ENCODE data around the gene CTCF. TPM values are rescaled to one million over a fixed set of nuclear protein-coding genes. Genes with fewer than 3 reads are reported as not detected.

Gene CTCF
- total RNA-seq, 1 experiment from 2014 or later = 30.3 TPM

GRCh38 chr16:67676516-67676915 lies 114.2 kb downstream of the CTCF start:
- no peaks in the 10 kb centered on the region for H3K79me2 ChIP-seq (ENCODE audit: low read length)
- H3K4me1 ChIP-seq (ENCODE audit: insufficient read depth, low read length) = peaks cover 5% of the 10 kb centered on the region
- H4K20me1 ChIP-seq (ENCODE audit: low read length) = no peaks in the 10 kb centered on the region
- no peak overlapping the region for H3K4me2 ChIP-seq (ENCODE audit: low read length)
- intact Hi-C loops (cut with micrococcal nuclease) = no loop called here
- BruUV-seq (replicated peaks) = no TSS peak
- TF ChIP-seq EZH2 (IDR thresholded peaks at IDR 0.05; ENCODE audit: low read length, unreplicated experiment) = no peak
- TF ChIP-seq EZH2phosphoT487 (IDR thresholded peaks at IDR 0.05; ENCODE audit: borderline replicate concordance, low read length) = no peak
- TF ChIP-seq CTCF (conservative IDR thresholded peaks at IDR 0.05; ENCODE audit: low read depth, low read length) = no peak
- peak overlapping the region; percentile 49 for H3K27ac ChIP-seq (ENCODE audit: low read length)
- DNase-seq (peak; percentile 68), ATAC-seq (peak; percentile 34)
- H3K9ac ChIP-seq (ENCODE audit: low read length) = no peak overlapping the region
- H3K27me3 ChIP-seq (ENCODE audit: low read length) = no peaks in the 10 kb centered on the region
- CTCF ChIA-PET = no interaction called here
- H3F3A ChIP-seq (ENCODE audit: low read length, unreplicated experiment) = no peaks in the 10 kb centered on the region
- no peak overlapping the region for H2AFZ ChIP-seq (ENCODE audit: low read length)
- no peaks in the 10 kb centered on the region for H3K9me3 ChIP-seq (ENCODE audit: low read length)
- POLR2A ChIA-PET (ENCODE audit: unreplicated experiment) = no interaction called here
- no peaks in the 10 kb centered on the region for H3K9me2 ChIP-seq (replicated peaks; ENCODE audit: low read length)
- H3K4me3 ChIP-seq (ENCODE audit: low read length) = no peak overlapping the region
- H3K36me3 ChIP-seq (ENCODE audit: low read depth, low read length) = no peaks in the 10 kb centered on the region

GRCh38 chr16:67676939-67677338 lies 114.6 kb downstream of the CTCF start:
- no TSS peak for BruUV-seq (replicated peaks)
- H2AFZ ChIP-seq (ENCODE audit: low read length) = no peak overlapping the region
- H3K9me2 ChIP-seq (replicated peaks; ENCODE audit: low read length) = no peaks in the 10 kb centered on the region
- no peak overlapping the region for H3K9ac ChIP-seq (ENCODE audit: low read length)
- CTCF ChIA-PET = no interaction called here
- H3K36me3 ChIP-seq (ENCODE audit: low read depth, low read length) = no peaks in the 10 kb centered on the region
- TF ChIP-seq CTCF (conservative IDR thresholded peaks at IDR 0.05; ENCODE audit: low read depth, low read length) (no peak), EZH2 (IDR thresholded peaks at IDR 0.05; ENCODE audit: low read length, unreplicated experiment) (no peak), EZH2phosphoT487 (IDR thresholded peaks at IDR 0.05; ENCODE audit: borderline replicate concordance, low read length) (no peak)
- H3K4me2 ChIP-seq (ENCODE audit: low read length) = no peak overlapping the region
- intact Hi-C loops (cut with micrococcal nuclease) = no loop called here
- H3K4me1 ChIP-seq (ENCODE audit: insufficient read depth, low read length) = peaks cover 5% of the 10 kb centered on the region
- ATAC-seq (no peak), DNase-seq (no peak)
- no peaks in the 10 kb centered on the region for H3K79me2 ChIP-seq (ENCODE audit: low read length)
- no peaks in the 10 kb centered on the region for H4K20me1 ChIP-seq (ENCODE audit: low read length)
- POLR2A ChIA-PET (ENCODE audit: unreplicated experiment) = no interaction called here
- no peak overlapping the region for H3K4me3 ChIP-seq (ENCODE audit: low read length)
- H3K9me3 ChIP-seq (ENCODE audit: low read length) = no peaks in the 10 kb centered on the region
- peak overlapping the region; percentile 49 for H3K27ac ChIP-seq (ENCODE audit: low read length)
- H3F3A ChIP-seq (ENCODE audit: low read length, unreplicated experiment) = no peaks in the 10 kb centered on the region
- no peaks in the 10 kb centered on the region for H3K27me3 ChIP-seq (ENCODE audit: low read length)

GRCh38 chr16:67677712-67678111 lies 115.4 kb downstream of the CTCF start:
- H3F3A ChIP-seq (ENCODE audit: low read length, unreplicated experiment) = no peaks in the 10 kb centered on the region
- no peak overlapping the region for H3K4me3 ChIP-seq (ENCODE audit: low read length)
- DNase-seq (no peak), ATAC-seq (no peak)
- no peaks in the 10 kb centered on the region for H3K9me2 ChIP-seq (replicated peaks; ENCODE audit: low read length)
- H4K20me1 ChIP-seq (ENCODE audit: low read length) = no peaks in the 10 kb centered on the region
- ChIA-PET POLR2A (ENCODE audit: unreplicated experiment) (no interaction called here), CTCF (no interaction called here)
- intact Hi-C loops (cut with micrococcal nuclease) = loop anchor here (1.0 kb wide), 1 partner anchor 128 kb away; no protein-coding TSS in a partner anchor
- H3K27ac ChIP-seq (ENCODE audit: low read length) = no peak overlapping the region
- H3K9ac ChIP-seq (ENCODE audit: low read length) = no peak overlapping the region
- no peaks in the 10 kb centered on the region for H3K79me2 ChIP-seq (ENCODE audit: low read length)
- no peak for TF ChIP-seq CTCF (conservative IDR thresholded peaks at IDR 0.05; ENCODE audit: low read depth, low read length)
- no peak for TF ChIP-seq EZH2phosphoT487 (IDR thresholded peaks at IDR 0.05; ENCODE audit: borderline replicate concordance, low read length)
- H2AFZ ChIP-seq (ENCODE audit: low read length) = no peak overlapping the region
- BruUV-seq (replicated peaks) = no TSS peak
- no peak overlapping the region for H3K4me2 ChIP-seq (ENCODE audit: low read length)
- no peaks in the 10 kb centered on the region for H3K27me3 ChIP-seq (ENCODE audit: low read length)
- H3K36me3 ChIP-seq (ENCODE audit: low read depth, low read length) = no peaks in the 10 kb centered on the region; the same call in 1 of the 2 replicates
- no peaks in the 10 kb centered on the region for H3K9me3 ChIP-seq (ENCODE audit: low read length)
- peaks cover 5% of the 10 kb centered on the region for H3K4me1 ChIP-seq (ENCODE audit: insufficient read depth, low read length)
